Heart left ventricle (tissue), 13 donors: ENCODE data around the gene EME1.

ENCODE experiments used
- CTCF ChIP-seq, 12 donors: fragments of 200-600 bp; sonication (generic) in 4 of 12; IDR thresholded peaks; one replicate each; pipeline versions ENCODE4 v1.5.0 to v1.8.0; 2018 to 2022; ENCODE audit warnings: antibody characterized with exemption in 12 of 12, mild to moderate bottlenecking in 5 of 12
- POLR2A ChIP-seq, 2 donors: fragments of 450-650 bp; IDR thresholded peaks; one replicate each; pipeline ENCODE4 v1.6.1; 2017; ENCODE audit warnings: antibody characterized with exemption in 2 of 2, mild to moderate bottlenecking in 2 of 2, moderate library complexity in 2 of 2
- donor health status: ischemic (EF 13 %, LVEDD 7.1; RV severe dilation, severe dysfunction).
- donor health status: DM: no; HTN: yes; CAD: no.
- donor health status: DM: no; HTN: no; CAD: no.
- donor health status: ischemic (EF 25% LVEDD 6.9; RV normal size, moderate dysfunction).
- donor health status: ischemic (EF 25% LVEDD 5.7; RV mildly dilated, moderate dysfunction).
- donor health status: ischemic (EF 35%, LVEDD 5.7; RV mildly dilated, moderate dysfunction).
- donor health status: nonischemic (EF 11% LVEDD 7.7; RV severe dilation, severe dysfunction).
- donor health status: DM: yes; HTN: yes; CAD: no.
- donor health status: PGD.
- donor health status: ischemic (EF 29% LVEDD 5.4; RV normal size, mild dysfunction).
- donor health status: nonischemic (EF 23%, LVEDD 6.1; RV moderate dilation, normal function).

- TF ChIP-seq CTCF (IDR thresholded peaks at IDR 0.05), result no peak
- TF ChIP-seq POLR2A (IDR thresholded peaks at IDR 0.05), result no peak
Observed at GRCh38 chr17:50392621-50393020, 19.6 kb downstream of the EME1 start.
